ENCODE data around the gene AGAP1.

AGAP1 gene

GRCh38 chr2:235550378-235550760, 56.5 kb downstream of the AGAP1 start:
- ATAC-seq (no peak), DNase-seq (no peak)

- ATAC-seq: no peak
- DNase-seq: no peak
These were observed 57.1 kb downstream of the AGAP1 start for GRCh38 chr2:235550946-235551345.

- no peak for DNase-seq
These were observed 58.1 kb downstream of the AGAP1 start for GRCh38 chr2:235551965-235552364.

GRCh38 chr2:235552671-235553070, 58.8 kb downstream of the AGAP1 start:
- no peak for ATAC-seq

More at GRCh38 chr2:235551965-235552364, 58.1 kb downstream of the AGAP1 start:
- ATAC-seq: no peak

GRCh38 chr2:235553291-235553690, 59.4 kb downstream of the AGAP1 start:
- ATAC-seq (no peak), DNase-seq (no peak)

More at GRCh38 chr2:235552671-235553070, 58.8 kb downstream of the AGAP1 start:
- DNase-seq: no peak

- ATAC-seq: no peak
- DNase-seq: no peak
These were observed 59.9 kb downstream of the AGAP1 start for GRCh38 chr2:235553696-235554100.

- DNase-seq (no peak), ATAC-seq (no peak)
These were observed 60.5 kb downstream of the AGAP1 start for GRCh38 chr2:235554385-235554784.

GRCh38 chr2:235554936-235555335, 61.1 kb downstream of the AGAP1 start:
- DNase-seq (no peak), ATAC-seq (no peak)

- ATAC-seq (no peak), DNase-seq (no peak)
These were observed 61.5 kb downstream of the AGAP1 start for GRCh38 chr2:235555371-235555770.

GRCh38 chr2:235556086-235556485, 62.2 kb downstream of the AGAP1 start:
- ATAC-seq: no peak

GRCh38 chr2:235556901-235557300, 63.1 kb downstream of the AGAP1 start:
- ATAC-seq (no peak), DNase-seq (no peak)

More at GRCh38 chr2:235556086-235556485, 62.2 kb downstream of the AGAP1 start:
- DNase-seq: no peak

GRCh38 chr2:235557903-235558302, 64.1 kb downstream of the AGAP1 start:
- ATAC-seq: no peak
- no peak for DNase-seq

GRCh38 chr2:235558572-235558971, 64.7 kb downstream of the AGAP1 start:
- DNase-seq (no peak), ATAC-seq (no peak)

GRCh38 chr2:235560345-235560744, 66.5 kb downstream of the AGAP1 start:
- no peak for DNase-seq
- ATAC-seq: no peak

- no peak for DNase-seq
- ATAC-seq: no peak
These were observed 67.6 kb downstream of the AGAP1 start for GRCh38 chr2:235561450-235561849.

- ATAC-seq: no peak
These were observed 68.4 kb downstream of the AGAP1 start for GRCh38 chr2:235562065-235562747.

GRCh38 chr2:235563056-235563910, 69.4 kb downstream of the AGAP1 start:
- ATAC-seq (no peak), DNase-seq (no peak)

More at GRCh38 chr2:235562065-235562747, 68.4 kb downstream of the AGAP1 start:
- DNase-seq: no peak

GRCh38 chr2:235564066-235564465, 70.2 kb downstream of the AGAP1 start:
- ATAC-seq (no peak), DNase-seq (no peak)

GRCh38 chr2:235564884-235565530, 71.2 kb downstream of the AGAP1 start:
- ATAC-seq (no peak), DNase-seq (no peak)

- ATAC-seq (no peak), DNase-seq (no peak)
These were observed 72.6 kb downstream of the AGAP1 start for GRCh38 chr2:235566415-235566814.

GRCh38 chr2:235566931-235567495, 73.2 kb downstream of the AGAP1 start:
- ATAC-seq: no peak
- no peak for DNase-seq

- DNase-seq (peak; percentile 4), ATAC-seq (no peak)
These were observed 74.0 kb downstream of the AGAP1 start for GRCh38 chr2:235567842-235568241.

GRCh38 chr2:235568431-235568830, 74.6 kb downstream of the AGAP1 start:
- DNase-seq (no peak), ATAC-seq (no peak)
